HepG2 (cell line): ENCODE data around the gene XRCC1. TPM values are rescaled to one million over a fixed set of nuclear protein-coding genes. Genes with fewer than 3 reads are reported as not detected.

Source experiments
- ATAC-seq: fragments of 200-7000 bp; cut with Tn5 transposase; 3 replicates; pipeline ENCODE4 v1.9.1; 2020; ENCODE audit warnings: mild to moderate bottlenecking, moderate library complexity
- BruUV-seq: library from RNA; stranded (reverse); fragments of 400-500 nt; replicated peaks from 2 replicates; lab custom pipeline; 2021; lab: Mats Ljungman, UMichigan
- CTCF ChIA-PET: fragments of 300-600 bp; formaldehyde crosslinking; extraction: SDS; loops from one replicate; lab custom pipeline; 2021; ENCODE audit warnings: low total read pairs, inconsistent platforms, low intra/inter-chr PET ratio; lab: Yijun Ruan, JAX
- POLR2A ChIA-PET: fragments of 350-600 bp; sonication (Branson Sonifier 250); formaldehyde crosslinking; loops from one replicate; lab custom pipeline; 2020; ENCODE audit warnings: antibody characterized with exemption, inconsistent platforms; lab: Yijun Ruan, JAX
- DNase-seq: peaks from one replicate; pipeline ENCODE4 v3.0.0-alpha.2; 2015; ENCODE audit warnings: low spot score
- FAIRE-seq: peaks from 3 replicates; lab custom pipeline; 2011; peaks lifted over from hg19 to GRCh38; lab: Jason Lieb, UNC
- H2AFZ ChIP-seq: one replicate; pipeline ENCODE4 v1.6.1; 2011; ENCODE audit warnings: low read length, inconsistent platforms
- H3K27ac ChIP-seq: fragments of 300-600 bp; 3 replicates; pipeline ENCODE4 v1.8.0; 2011; ENCODE audit warnings: mixed run types, mild to moderate bottlenecking, mixed read lengths, low read length, inconsistent platforms; ENCODE audit not compliant: insufficient read depth; ENCODE audit errors: extremely low read length
- H3K27me3 ChIP-seq, 2 experiments: fragments of 200-600 bp in 1 of 2; 2 replicates in 1 of 2; 3 replicates in 1 of 2; pipeline versions ENCODE4 v1.6.0 to v1.8.0; 2011; ENCODE audit warnings: low read length in 2 of 2, mild to moderate bottlenecking in 2 of 2, moderate library complexity in 2 of 2, inconsistent platforms in 1 of 2; ENCODE audit not compliant: insufficient read depth in 2 of 2, control insufficient read depth in 1 of 2
- H3K36me3 ChIP-seq, 2 experiments: fragments of 200-600 bp in 1 of 2; replicated peaks in 1 of 2; 2 replicates in 1 of 2; 3 replicates in 1 of 2; pipeline versions ENCODE4 v1.5.1 to v1.8.0; 2011; ENCODE audit warnings: low read length in 2 of 2, inconsistent platforms in 1 of 2; ENCODE audit not compliant: insufficient read depth in 2 of 2, control insufficient read depth in 1 of 2
- H3K4me1 ChIP-seq: 2 replicates; pipeline ENCODE4 v1.5.1; 2012; ENCODE audit warnings: low read length, inconsistent platforms; ENCODE audit not compliant: insufficient read depth
- H3K4me2 ChIP-seq: 2 replicates; pipeline ENCODE4 v1.6.0; 2011; ENCODE audit warnings: low read depth, low read length, inconsistent platforms
- H3K4me3 ChIP-seq, 3 experiments: fragments of 200-600 bp in 1 of 3; sonication (generic), shearing (Covaris generic) in 1 of 3; replicated peaks in 1 of 3; 2 replicates each; pipeline ENCODE4 v1.5.1; 2011 to 2016; ENCODE audit warnings: low read length in 3 of 3, inconsistent platforms in 2 of 3, low read depth in 2 of 3, mild to moderate bottlenecking in 2 of 3, control low read depth in 1 of 3, mixed read lengths in 1 of 3; ENCODE audit not compliant: insufficient read depth in 1 of 3
- H3K79me2 ChIP-seq: one replicate; pipeline ENCODE4 v1.6.1; 2011; ENCODE audit warnings: low read length, inconsistent platforms; ENCODE audit not compliant: insufficient read depth
- H3K9ac ChIP-seq: 2 replicates; pipeline ENCODE4 v1.6.0; 2011; ENCODE audit warnings: mild to moderate bottlenecking, low read depth, low read length, inconsistent platforms; ENCODE audit not compliant: insufficient read depth
- H3K9me3 ChIP-seq: 2 replicates; pipeline ENCODE4 v1.5.1; 2012; ENCODE audit warnings: mild to moderate bottlenecking, low read length
- H4K20me1 ChIP-seq: 2 replicates; pipeline ENCODE4 v1.6.0; 2011; ENCODE audit warnings: inconsistent platforms, mild to moderate bottlenecking, low read length, moderate library complexity; ENCODE audit not compliant: insufficient read depth
- ELF1 ChIP-seq: sonication (generic); formaldehyde crosslinking; IDR thresholded peaks from 2 replicates; pipeline ENCODE4 v1.4.0; 2020; ENCODE audit warnings: missing genetic modification reagents
- NR2C2 ChIP-seq: sonication (generic); formaldehyde crosslinking; IDR thresholded peaks from 2 replicates; pipeline ENCODE4 v1.4.0; 2020; ENCODE audit warnings: missing genetic modification reagents, mild to moderate bottlenecking, moderate library complexity, borderline replicate concordance
- ZFY ChIP-seq: sonication (generic); formaldehyde crosslinking; IDR thresholded peaks from 2 replicates; pipeline ENCODE4 v1.4.0; 2020; ENCODE audit warnings: missing genetic modification reagents
- ZNF12 ChIP-seq: sonication (generic); formaldehyde crosslinking; IDR thresholded peaks from 2 replicates; pipeline ENCODE4 v1.5.0; 2020; ENCODE audit warnings: missing genetic modification reagents
- ZNF331 ChIP-seq: sonication (generic); formaldehyde crosslinking; IDR thresholded peaks from 2 replicates; pipeline ENCODE4 v1.4.0; 2020; ENCODE audit warnings: missing genetic modification reagents
- ZNF674 ChIP-seq: sonication (generic); formaldehyde crosslinking; IDR thresholded peaks from 2 replicates; pipeline ENCODE4 v1.5.0; 2020; ENCODE audit warnings: low read depth, mild to moderate bottlenecking, missing genetic modification reagents
- ZNF768 ChIP-seq: sonication (generic); formaldehyde crosslinking; IDR thresholded peaks from 2 replicates; pipeline ENCODE4 v1.4.0; 2020; ENCODE audit warnings: missing genetic modification reagents
- WGBS: methylation state at CpG from one replicate; pipeline ENCODE4 v1.1.6; 2017; ENCODE audit warnings: low lambda C conversion rate; 5-methylcytosine and 5-hydroxymethylcytosine counted together
- in situ Hi-C: cut with HindIII; loops from 2 replicates; pipeline ENCODE4 v1.10.0; 2017; ENCODE audit warnings: low pct_unique_long_range_greater_than_20kb; ENCODE audit not compliant: extremely low pct_ligation_motif_present
- intact Hi-C: fragments of 100-400 bp; cut with micrococcal nuclease; formaldehyde crosslinking; loops from one replicate; pipeline ENCODE4 v1.10.0; 2022; ENCODE audit not compliant: unreplicated experiment
- polyA plus RNA-seq, 8 experiments: library from polyadenylated mRNA; depleted of rRNA in 3 of 8; stranded (reverse) in 7 of 8; unstranded in 1 of 8; fragments of >200 nt; fragmentation: Illumina TruSeq in 4 of 8; extraction: Trizol in 4 of 8; gene quantifications; 2 replicates each; pipeline versions ENCODE4 v1.2.1 to v1.2.3, GENCODE V29; 2011 to 2016; ENCODE audit warnings: low read depth in 4 of 8, missing spikeins in 1 of 8, mixed read lengths in 1 of 8; ENCODE audit not compliant: insufficient read depth in 1 of 8
- total RNA-seq, 5 experiments: library from RNA; depleted of rRNA; stranded (reverse); fragments of >200 nt; fragmentation: Illumina TruSeq; extraction: Trizol; gene quantifications; 2 replicates each; pipeline ENCODE4 v1.2.3, GENCODE V29; 2016; ENCODE audit warnings: low read depth in 1 of 5
- TF ChIP-seq, protein P1 (sequence below): sonication (generic); IDR thresholded peaks from 2 replicates; pipeline ENCODE4 v1.6.1; 2016; ENCODE audit warnings: low read depth, borderline replicate concordance
- TF ChIP-seq, protein P2 (sequence below): sonication (generic); formaldehyde crosslinking; conservative IDR thresholded peaks from 2 replicates; pipeline ENCODE4 v1.4.0; 2020; ENCODE audit warnings: mild to moderate bottlenecking, missing genetic modification reagents, moderate library complexity
- TF ChIP-seq, protein P3 (sequence below): sonication (generic); formaldehyde crosslinking; conservative IDR thresholded peaks from 2 replicates; pipeline ENCODE4 v1.8.1; 2023; ENCODE audit warnings: missing genetic modification reagents

The XRCC1 gene
- total and polyA plus RNA-seq, 2 of the 13 experiments (the other 11 are each of a cell fraction or from before 2014, with no cell fraction given): 24.7 to 26.3 TPM

DNA sequence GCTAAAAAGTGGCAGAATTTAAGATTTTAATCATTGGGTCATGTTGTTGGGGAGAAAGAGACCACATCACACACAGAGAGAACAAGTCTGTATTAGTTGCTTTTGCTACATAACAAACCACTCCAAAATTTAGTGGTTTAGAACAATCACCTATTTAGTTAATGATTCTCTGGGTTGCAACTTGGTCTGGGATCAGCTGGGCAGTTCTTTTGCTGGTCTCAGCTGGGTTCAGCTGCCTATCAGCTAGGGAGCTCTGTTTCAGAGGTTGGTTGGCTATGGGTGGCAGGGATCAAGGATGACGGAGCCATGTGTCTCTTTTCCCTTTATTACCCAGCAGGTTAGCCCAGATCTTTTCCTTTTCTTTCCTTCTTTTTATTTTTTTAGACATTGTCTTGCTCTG lies 9.2 kb upstream of the XRCC1 start:
- CTCF ChIA-PET: no interaction called here
- ATAC-seq: peak; percentile 75
- TF ChIP-seq ZFY (CRISPR knock-in tag): no peak
- TF ChIP-seq ZNF768 (CRISPR knock-in tag): no peak
- TF ChIP-seq, protein P1, sequence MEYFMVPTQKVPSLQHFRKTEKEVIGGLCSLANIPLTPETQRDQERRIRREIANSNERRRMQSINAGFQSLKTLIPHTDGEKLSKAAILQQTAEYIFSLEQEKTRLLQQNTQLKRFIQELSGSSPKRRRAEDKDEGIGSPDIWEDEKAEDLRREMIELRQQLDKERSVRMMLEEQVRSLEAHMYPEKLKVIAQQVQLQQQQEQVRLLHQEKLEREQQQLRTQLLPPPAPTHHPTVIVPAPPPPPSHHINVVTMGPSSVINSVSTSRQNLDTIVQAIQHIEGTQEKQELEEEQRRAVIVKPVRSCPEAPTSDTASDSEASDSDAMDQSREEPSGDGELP: peak; percentile 73; the same call in 1 of the 2 replicates
- TF ChIP-seq ZNF331 (CRISPR knock-in tag): peak; percentile 65; the same call in 1 of the 2 replicates
- no peak for TF ChIP-seq NR2C2 (CRISPR knock-in tag)
- TF ChIP-seq ELF1 (CRISPR knock-in tag): peak; percentile 1; the same call in 1 of the 2 replicates
- TF ChIP-seq, protein P2, sequence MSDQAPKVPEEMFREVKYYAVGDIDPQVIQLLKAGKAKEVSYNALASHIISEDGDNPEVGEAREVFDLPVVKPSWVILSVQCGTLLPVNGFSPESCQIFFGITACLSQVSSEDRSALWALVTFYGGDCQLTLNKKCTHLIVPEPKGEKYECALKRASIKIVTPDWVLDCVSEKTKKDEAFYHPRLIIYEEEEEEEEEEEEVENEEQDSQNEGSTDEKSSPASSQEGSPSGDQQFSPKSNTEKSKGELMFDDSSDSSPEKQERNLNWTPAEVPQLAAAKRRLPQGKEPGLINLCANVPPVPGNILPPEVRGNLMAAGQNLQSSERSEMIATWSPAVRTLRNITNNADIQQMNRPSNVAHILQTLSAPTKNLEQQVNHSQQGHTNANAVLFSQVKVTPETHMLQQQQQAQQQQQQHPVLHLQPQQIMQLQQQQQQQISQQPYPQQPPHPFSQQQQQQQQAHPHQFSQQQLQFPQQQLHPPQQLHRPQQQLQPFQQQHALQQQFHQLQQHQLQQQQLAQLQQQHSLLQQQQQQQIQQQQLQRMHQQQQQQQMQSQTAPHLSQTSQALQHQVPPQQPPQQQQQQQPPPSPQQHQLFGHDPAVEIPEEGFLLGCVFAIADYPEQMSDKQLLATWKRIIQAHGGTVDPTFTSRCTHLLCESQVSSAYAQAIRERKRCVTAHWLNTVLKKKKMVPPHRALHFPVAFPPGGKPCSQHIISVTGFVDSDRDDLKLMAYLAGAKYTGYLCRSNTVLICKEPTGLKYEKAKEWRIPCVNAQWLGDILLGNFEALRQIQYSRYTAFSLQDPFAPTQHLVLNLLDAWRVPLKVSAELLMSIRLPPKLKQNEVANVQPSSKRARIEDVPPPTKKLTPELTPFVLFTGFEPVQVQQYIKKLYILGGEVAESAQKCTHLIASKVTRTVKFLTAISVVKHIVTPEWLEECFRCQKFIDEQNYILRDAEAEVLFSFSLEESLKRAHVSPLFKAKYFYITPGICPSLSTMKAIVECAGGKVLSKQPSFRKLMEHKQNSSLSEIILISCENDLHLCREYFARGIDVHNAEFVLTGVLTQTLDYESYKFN (CRISPR knock-in tag): no peak
- TF ChIP-seq ZNF674 (CRISPR knock-in tag): no peak
- TF ChIP-seq, protein P3, sequence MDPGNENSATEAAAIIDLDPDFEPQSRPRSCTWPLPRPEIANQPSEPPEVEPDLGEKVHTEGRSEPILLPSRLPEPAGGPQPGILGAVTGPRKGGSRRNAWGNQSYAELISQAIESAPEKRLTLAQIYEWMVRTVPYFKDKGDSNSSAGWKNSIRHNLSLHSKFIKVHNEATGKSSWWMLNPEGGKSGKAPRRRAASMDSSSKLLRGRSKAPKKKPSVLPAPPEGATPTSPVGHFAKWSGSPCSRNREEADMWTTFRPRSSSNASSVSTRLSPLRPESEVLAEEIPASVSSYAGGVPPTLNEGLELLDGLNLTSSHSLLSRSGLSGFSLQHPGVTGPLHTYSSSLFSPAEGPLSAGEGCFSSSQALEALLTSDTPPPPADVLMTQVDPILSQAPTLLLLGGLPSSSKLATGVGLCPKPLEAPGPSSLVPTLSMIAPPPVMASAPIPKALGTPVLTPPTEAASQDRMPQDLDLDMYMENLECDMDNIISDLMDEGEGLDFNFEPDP: 0 out of 2 replicates have a peak, but pooled peaks have one; percentile 21
- 0 out of 2 replicates have a peak, but pooled peaks have one; percentile 19 for TF ChIP-seq ZNF12 (CRISPR knock-in tag)
- TF ChIP-seq, all 625 proteins: peak for 5
- Histone ChIP-seq H3K27ac (peak overlapping the region; percentile 57), H3K27me3 (no peaks in the 10 kb centered on the region), H3K36me3 (0 out of 5 replicates have a peak, but pooled peaks cover 0 to 3% of the 10 kb centered on the region in 2 experiments), H3K4me3 (no peak overlapping the region), H3K9ac (no peak overlapping the region), H3K4me1 (peaks cover 15% of the 10 kb centered on the region), H2AFZ (no peak overlapping the region), H3K9me3 (no peaks in the 10 kb centered on the region), H4K20me1 (no peaks in the 10 kb centered on the region), H3K79me2 (no peaks in the 10 kb centered on the region), H3K4me2 (peak overlapping the region; percentile 8; the same call in 1 of the 2 replicates)
- peak; percentile 37 for FAIRE-seq
- WGBS: 76% methylated on average over 1 of the region's 1 CpG
- DNase-seq: no peak
- POLR2A ChIA-PET: interaction anchor here (1.3 to 2.4 kb wide), 2 partner anchors 10 to 12 kb away, joined by 7 to 15 read pairs; partner anchors contain the start of genes IRGQ and ZNF576
- no TSS peak for BruUV-seq
- in situ Hi-C loops (no loop called here), intact Hi-C loops (no loop called here)
